Right lobe of liver (tissue), 4 donors: ENCODE results near the gene MDP1.

ENCODE experiments used
- CTCF ChIP-seq, 4 donors: fragments of 200-600 bp in 3 of 4; fragments of 450-650 bp in 1 of 4; IDR thresholded peaks; one replicate each; pipeline versions ENCODE4 v1.5.1 to v1.8.0; 2016 to 2022; ENCODE audit warnings: antibody characterized with exemption in 4 of 4, mild to moderate bottlenecking in 2 of 4
- POLR2A ChIP-seq: fragments of 450-650 bp; IDR thresholded peaks from one replicate; pipeline ENCODE4 v1.6.1; 2017; ENCODE audit warnings: antibody characterized with exemption, mild to moderate bottlenecking
- donor health status: DM: no; HTN: no; CAD: no.
- donor health status: DM: no; HTN: no; CAD: no.
- donor health status: DM: no; HTN: yes; CAD: no.

- TF ChIP-seq CTCF (IDR thresholded peaks at IDR 0.05) (no peak), POLR2A (no peak)
These were observed 26.8 kb downstream of the MDP1 start for GRCh38 chr14:24189059-24189375.
